CD14-positive monocyte (primary cell): ENCODE data around the gene CCNI2. TPM values are rescaled to one million over a fixed set of nuclear protein-coding genes. Genes with fewer than 3 reads are reported as not detected.

Experiments used
- DNase-seq, 3 donors: peaks; one replicate each; pipeline ENCODE4 v3.0.0-alpha.2; 2011 to 2022
- H2AFZ ChIP-seq: 2 replicates; pipeline ENCODE4 v1.6.0; 2012; ENCODE audit warnings: mild to moderate bottlenecking, low read depth, low read length, inconsistent platforms; ENCODE audit not compliant: insufficient read depth, poor library complexity, severe bottlenecking
- H3K27ac ChIP-seq, 2 donors: 1 replicate in 1 of 2; 2 replicates in 1 of 2; pipeline ENCODE4 v1.5.1; 2012 to 2013; ENCODE audit warnings: low read length in 2 of 2, control low read depth in 1 of 2, inconsistent platforms in 1 of 2, low read depth in 1 of 2, mild to moderate bottlenecking in 1 of 2
- H3K27me3 ChIP-seq, 2 donors: one replicate each; pipeline versions ENCODE4 v1.6.0 to v1.6.1; 2011 to 2013; ENCODE audit warnings: low read length in 2 of 2; ENCODE audit not compliant: control insufficient read depth in 2 of 2, insufficient read depth in 2 of 2
- H3K36me3 ChIP-seq, 2 donors: replicated peaks in 1 of 2; 1 replicate in 1 of 2; 2 replicates in 1 of 2; pipeline versions ENCODE4 v1.5.1 to v1.6.1; 2012 to 2013; ENCODE audit warnings: low read length in 2 of 2, control low read depth in 1 of 2, inconsistent platforms in 1 of 2, mild to moderate bottlenecking in 1 of 2; ENCODE audit not compliant: insufficient read depth in 2 of 2, control insufficient read depth in 1 of 2
- H3K4me1 ChIP-seq, 2 donors: 1 replicate in 1 of 2; 2 replicates in 1 of 2; pipeline versions ENCODE4 v1.5.1 to v1.6.1; 2012 to 2013; ENCODE audit warnings: low read length in 2 of 2, control low read depth in 1 of 2, inconsistent platforms in 1 of 2, mild to moderate bottlenecking in 1 of 2, moderate library complexity in 1 of 2; ENCODE audit not compliant: insufficient read depth in 2 of 2, control insufficient read depth in 1 of 2
- H3K4me2 ChIP-seq: replicated peaks from 2 replicates; pipeline ENCODE3; 2012; ENCODE audit warnings: low read length, moderate library complexity, mild to moderate bottlenecking; ENCODE audit not compliant: poor library complexity, severe bottlenecking; ENCODE audit errors: extremely low read depth
- H3K4me3 ChIP-seq, 3 experiments: fragments of 200-600 bp in 1 of 3; sonication (generic) in 1 of 3; replicated peaks in 1 of 3; 1 replicate in 2 of 3; 2 replicates in 1 of 3; pipeline ENCODE4 v1.5.1; 2011 to 2013; ENCODE audit warnings: low read length in 3 of 3, mild to moderate bottlenecking in 3 of 3, control low read depth in 2 of 3, low read depth in 2 of 3, inconsistent platforms in 1 of 3, moderate library complexity in 1 of 3
- H3K79me2 ChIP-seq: 2 replicates; pipeline ENCODE4 v1.6.0; 2012; ENCODE audit warnings: mild to moderate bottlenecking, control low read depth, inconsistent platforms, low read length, moderate library complexity; ENCODE audit not compliant: insufficient read depth
- H3K9ac ChIP-seq: 2 replicates; pipeline ENCODE4 v1.6.0; 2017; ENCODE audit warnings: low read length, mild to moderate bottlenecking; ENCODE audit not compliant: insufficient read depth, poor library complexity, severe bottlenecking
- H3K9me3 ChIP-seq, 2 donors: replicated peaks in 1 of 2; 1 replicate in 1 of 2; 2 replicates in 1 of 2; pipeline versions ENCODE4 v1.5.1 to v1.6.1; 2012 to 2013; ENCODE audit warnings: low read length in 2 of 2, control low read depth in 1 of 2; ENCODE audit not compliant: control insufficient read depth in 1 of 2, insufficient read depth in 1 of 2
- H4K20me1 ChIP-seq: 2 replicates; pipeline ENCODE4 v1.6.0; 2012; ENCODE audit warnings: mild to moderate bottlenecking, low read length, control low read depth, moderate library complexity; ENCODE audit not compliant: insufficient read depth
- H3K27ac Mint-ChIP-seq, 7 donors: one replicate each; pipeline ENCODE4 v1.8.0; 2020; ENCODE audit warnings: mild to moderate bottlenecking in 7 of 7, mixed read lengths in 7 of 7, moderate library complexity in 6 of 7, inconsistent platforms in 2 of 7
- H3K27me3 Mint-ChIP-seq, 3 donors: one replicate each; pipeline ENCODE4 v1.8.0; 2021 to 2022; ENCODE audit warnings: low read depth in 3 of 3, mild to moderate bottlenecking in 3 of 3, mixed read lengths in 3 of 3, moderate library complexity in 3 of 3, inconsistent platforms in 1 of 3
- H3K36me3 Mint-ChIP-seq, 2 donors: one replicate each; pipeline ENCODE4 v1.8.0; 2020; ENCODE audit warnings: mixed read lengths in 2 of 2, inconsistent platforms in 1 of 2, mild to moderate bottlenecking in 1 of 2
- H3K4me1 Mint-ChIP-seq: one replicate; pipeline ENCODE4 v1.8.0; 2020; ENCODE audit warnings: mild to moderate bottlenecking, mixed read lengths
- H3K4me3 Mint-ChIP-seq, 2 donors: one replicate each; pipeline ENCODE4 v1.8.0; 2020; ENCODE audit warnings: mild to moderate bottlenecking in 2 of 2, mixed read lengths in 2 of 2, moderate library complexity in 1 of 2
- H3K9me3 Mint-ChIP-seq, 7 donors: one replicate each; pipeline ENCODE4 v1.8.0; 2020 to 2022; ENCODE audit warnings: mixed read lengths in 7 of 7, mild to moderate bottlenecking in 6 of 7, moderate library complexity in 6 of 7, inconsistent platforms in 2 of 7
- WGBS: methylation state at CpG from one replicate; pipeline ENCODE4 v1.1.5; 2013; ENCODE audit warnings: missing lambda C conversion rate; ENCODE audit not compliant: insufficient coverage; 5-methylcytosine and 5-hydroxymethylcytosine counted together
- intact Hi-C, 2 donors: fragments of 100-400 bp; cut with micrococcal nuclease; formaldehyde crosslinking; loops; one replicate each; pipeline versions ENCODE4 v1.15.0 to v1.15.1; 2023
- polyA plus RNA-seq, 3 donors: library from polyadenylated mRNA; depleted of rRNA in 1 of 3; unstranded in 2 of 3; stranded (reverse) in 1 of 3; fragments of 300-500 nt in 2 of 3; fragments of >200 nt in 1 of 3; fragmentation: Illumina TruSeq in 2 of 3; gene quantifications; 1 replicate in 2 of 3; 2 replicates in 1 of 3; pipeline ENCODE4 v1.2.3, GENCODE V29; 2012 to 2021
- TF ChIP-seq, protein P1 (sequence below): fragments of 200-600 bp; IDR thresholded peaks from one replicate; pipeline ENCODE4 v1.8.0; 2022; ENCODE audit warnings: antibody characterized with exemption, mild to moderate bottlenecking

CCNI2 gene
- polyA plus RNA-seq, 3 donors: 0.72 TPM; not detected in 2

DNA sequence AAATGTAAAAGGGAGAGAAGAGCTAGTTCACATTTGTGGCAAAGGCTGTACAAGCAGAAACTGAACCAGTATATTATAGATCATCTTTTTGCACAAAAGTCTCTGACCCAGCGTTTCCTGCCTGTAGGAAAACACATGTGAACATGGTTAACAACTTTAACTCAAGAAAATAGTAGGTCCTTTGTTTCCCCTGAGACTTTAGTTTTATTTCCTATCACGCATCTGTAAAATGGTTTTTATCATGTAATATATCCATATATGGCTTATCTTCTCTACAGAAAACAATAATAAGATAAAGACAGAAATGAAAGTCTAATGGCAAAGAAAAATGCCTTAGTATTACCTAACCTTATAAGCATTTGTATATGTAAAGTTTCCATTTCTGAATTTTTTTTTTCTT, 12.5 kb upstream of the CCNI2 start:
- TF ChIP-seq, protein P1, sequence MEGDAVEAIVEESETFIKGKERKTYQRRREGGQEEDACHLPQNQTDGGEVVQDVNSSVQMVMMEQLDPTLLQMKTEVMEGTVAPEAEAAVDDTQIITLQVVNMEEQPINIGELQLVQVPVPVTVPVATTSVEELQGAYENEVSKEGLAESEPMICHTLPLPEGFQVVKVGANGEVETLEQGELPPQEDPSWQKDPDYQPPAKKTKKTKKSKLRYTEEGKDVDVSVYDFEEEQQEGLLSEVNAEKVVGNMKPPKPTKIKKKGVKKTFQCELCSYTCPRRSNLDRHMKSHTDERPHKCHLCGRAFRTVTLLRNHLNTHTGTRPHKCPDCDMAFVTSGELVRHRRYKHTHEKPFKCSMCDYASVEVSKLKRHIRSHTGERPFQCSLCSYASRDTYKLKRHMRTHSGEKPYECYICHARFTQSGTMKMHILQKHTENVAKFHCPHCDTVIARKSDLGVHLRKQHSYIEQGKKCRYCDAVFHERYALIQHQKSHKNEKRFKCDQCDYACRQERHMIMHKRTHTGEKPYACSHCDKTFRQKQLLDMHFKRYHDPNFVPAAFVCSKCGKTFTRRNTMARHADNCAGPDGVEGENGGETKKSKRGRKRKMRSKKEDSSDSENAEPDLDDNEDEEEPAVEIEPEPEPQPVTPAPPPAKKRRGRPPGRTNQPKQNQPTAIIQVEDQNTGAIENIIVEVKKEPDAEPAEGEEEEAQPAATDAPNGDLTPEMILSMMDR: no peak
- DNase-seq: no peak
- peaks cover 17% of the 10 kb centered on the region for H3K4me1 Mint-ChIP-seq
- Histone ChIP-seq H3K9ac (no peak overlapping the region), H4K20me1 (no peaks in the 10 kb centered on the region), H3K4me1 (peaks cover 10 to 13% of the 10 kb centered on the region in 2 donors), H3K79me2 (no peaks in the 10 kb centered on the region), H3K36me3 (no peaks in the 10 kb centered on the region), H3K4me3 (no peak overlapping the region), H3K27me3 (peaks cover 9 to 16% of the 10 kb centered on the region in 2 donors), H3K9me3 (no peaks in the 10 kb centered on the region), H3K27ac (no peak overlapping the region), H3K4me2 (no peak overlapping the region), H2AFZ (no peak overlapping the region)
- intact Hi-C loops: no loop called here
- no peaks in the 10 kb centered on the region for H3K36me3 Mint-ChIP-seq
- peaks cover 0 to 5% (median 2%) of the 10 kb centered on the region in 7 donors for H3K9me3 Mint-ChIP-seq
- H3K27ac Mint-ChIP-seq: no peak overlapping the region
- no CpG with 5 or more reads among the region's 2 CpGs for WGBS
- H3K27me3 Mint-ChIP-seq: peaks cover 16 to 17% (median 16%) of the 10 kb centered on the region in 3 donors
- H3K4me3 Mint-ChIP-seq: no peak overlapping the region

GRCh38 chr5:132736853-132737833, 10.1 kb upstream of the CCNI2 start, which contains the start of gene KIF3A:
Gene KIF3A, minus strand, starts transcription at chr5:132737546. Its CDS starts 127 bp downstream, at chr5:132737419.
- Mint-ChIP-seq H3K36me3 (no peaks in the 10 kb centered on the region), H3K4me1 (peaks cover 17% of the 10 kb centered on the region), H3K4me3 (peak within 1 kb of the TSS; percentile 87), H3K27me3 (peaks cover 24 to 34% (median 31%) of the 10 kb centered on the region in 3 donors), H3K9me3 (peaks cover 0 to 5% (median 2%) of the 10 kb centered on the region in 7 donors), H3K27ac (peak within 1 kb of the TSS in 2 of 7 donors; percentile 12 to 25)
- WGBS: 1% methylated on average over 75 of the region's 81 CpGs
- intact Hi-C loops: no loop called here
- DNase-seq: peak; percentile 91 to 95 (median 95)
- Histone ChIP-seq H3K36me3 (no peaks in the 10 kb centered on the region), H3K4me1 (peaks cover 10 to 13% of the 10 kb centered on the region in 2 donors), H3K27ac (no peak within 1 kb of the TSS), H3K4me2 (peak within 1 kb of the TSS; percentile 91), H3K9me3 (peaks cover under 1% of the 10 kb centered on the region in 2 donors), H4K20me1 (no peaks in the 10 kb centered on the region), H3K27me3 (peaks cover 10 to 23% of the 10 kb centered on the region in 2 donors), H3K4me3 (peak within 1 kb of the TSS; percentile 71 to 91 (median 86)), H3K79me2 (no peaks in the 10 kb centered on the region), H2AFZ (peak within 1 kb of the TSS; percentile 100), H3K9ac (peak within 1 kb of the TSS; percentile 59)
- TF ChIP-seq, protein P1: peak; percentile 24
